GM19238 (cell line): ENCODE results near the gene ARL4D.
"Not testable (repeated sequence)": the region's sequence is repeated elsewhere in the genome, so short reads cannot be mapped to it uniquely, and the experiment has no call there.

Experiments used
- DNase-seq: peaks from one replicate; pipeline ENCODE4 v3.0.0; 2011; ENCODE audit warnings: low spot score; ENCODE audit not compliant: insufficient read length

The ARL4D gene

DNA sequence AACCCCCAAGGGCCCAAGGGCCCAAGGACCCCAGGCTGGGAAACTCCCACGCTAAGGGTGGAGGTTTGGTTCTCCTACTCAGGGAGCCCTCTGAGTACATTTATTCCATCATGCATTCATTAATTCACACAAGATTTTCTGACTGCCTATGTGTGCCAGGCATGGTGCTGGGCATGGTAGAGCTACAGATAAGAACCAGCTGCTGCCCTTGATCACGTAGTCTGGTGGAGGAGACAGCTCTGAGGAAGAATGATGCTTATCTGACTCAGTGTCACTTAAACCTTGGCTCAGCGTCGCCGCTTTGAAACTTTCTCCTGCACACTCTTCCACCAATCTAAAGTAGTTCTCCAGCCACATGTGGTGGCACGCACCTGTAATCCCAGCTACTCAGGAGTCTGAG is 3.6 kb upstream of the ARL4D start:
- DNase-seq, result no peak

DNA sequence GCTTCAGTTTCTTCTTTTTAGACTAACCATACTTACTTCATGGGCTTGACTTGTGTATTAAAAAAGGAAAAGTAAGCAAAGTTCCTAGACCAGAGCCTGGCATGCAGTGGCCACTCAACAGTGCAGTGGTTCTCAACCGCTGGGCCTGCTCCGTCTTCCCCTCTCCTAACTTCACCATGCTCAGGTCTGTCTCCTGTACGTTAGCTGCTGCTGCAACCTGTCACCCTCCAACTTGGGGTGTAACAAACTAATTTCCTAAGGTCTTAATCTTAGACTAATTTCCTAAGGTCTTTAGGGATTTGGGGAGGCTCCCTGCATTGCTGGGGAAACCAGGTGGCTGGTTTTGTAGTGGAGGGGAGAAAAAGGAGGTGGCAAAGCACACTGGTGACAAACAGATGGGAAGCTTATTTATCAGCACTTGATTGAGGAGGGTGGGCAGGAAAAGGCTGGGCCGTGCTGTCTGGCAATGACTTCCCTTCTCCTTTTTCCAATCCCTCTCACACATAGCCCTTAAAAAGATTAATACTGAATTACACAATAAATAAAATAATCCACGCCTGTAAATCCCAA is 2.2 kb upstream of the ARL4D start:
- no peak for DNase-seq

DNA sequence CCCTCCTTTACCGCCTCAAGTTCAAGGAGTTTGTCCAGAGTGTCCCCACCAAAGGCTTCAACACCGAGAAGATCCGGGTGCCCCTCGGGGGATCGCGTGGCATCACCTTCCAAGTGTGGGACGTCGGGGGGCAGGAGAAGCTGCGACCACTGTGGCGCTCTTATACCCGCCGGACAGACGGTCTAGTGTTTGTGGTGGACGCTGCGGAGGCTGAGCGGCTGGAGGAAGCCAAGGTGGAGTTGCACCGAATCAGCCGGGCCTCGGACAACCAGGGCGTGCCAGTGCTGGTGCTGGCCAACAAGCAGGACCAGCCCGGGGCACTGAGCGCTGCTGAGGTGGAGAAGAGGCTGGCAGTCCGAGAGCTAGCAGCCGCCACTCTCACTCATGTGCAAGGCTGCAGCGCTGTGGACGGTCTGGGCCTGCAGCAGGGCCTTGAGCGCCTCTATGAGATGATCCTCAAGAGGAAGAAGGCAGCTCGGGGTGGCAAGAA is 1.1 kb downstream of the ARL4D start:
- DNase-seq, result no peak

DNA sequence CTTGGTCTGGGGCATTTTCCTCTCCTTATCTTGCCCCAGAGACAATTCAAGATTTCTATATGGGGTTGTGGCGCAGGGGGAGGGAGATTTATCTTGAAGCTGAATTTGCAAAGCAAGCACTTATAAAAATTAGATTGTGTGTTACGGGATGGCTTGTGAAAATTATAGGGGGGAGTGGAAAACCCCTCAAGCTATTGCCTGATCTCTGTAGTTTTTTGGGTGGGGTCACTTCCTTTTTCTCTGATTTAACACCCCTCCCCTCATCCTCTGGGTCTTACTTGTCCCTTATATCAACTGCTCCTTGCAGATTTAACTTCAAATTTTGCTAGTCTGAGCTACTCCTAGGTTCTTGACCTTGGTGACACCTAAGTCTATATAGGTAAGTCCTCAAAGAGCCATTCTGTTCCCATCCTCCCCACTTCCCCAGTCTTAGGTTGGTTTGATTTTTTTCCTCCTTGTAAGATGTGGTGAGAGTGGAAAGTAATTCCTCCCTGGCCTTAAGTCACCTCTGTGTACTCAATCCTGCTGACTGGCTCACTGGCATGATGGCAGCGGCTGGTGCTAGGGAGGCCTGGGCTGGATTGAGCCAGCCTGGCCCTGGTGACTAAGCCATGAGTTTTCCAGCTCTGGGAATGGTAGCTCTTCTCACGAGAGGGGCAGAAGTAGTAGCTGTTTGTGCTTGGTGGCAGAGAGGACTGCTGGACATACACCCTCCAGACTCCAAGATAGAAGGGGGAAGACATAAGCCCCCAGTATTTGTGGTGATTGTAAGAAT is 2.3 kb downstream of the ARL4D start:
- no peak for DNase-seq

DNA sequence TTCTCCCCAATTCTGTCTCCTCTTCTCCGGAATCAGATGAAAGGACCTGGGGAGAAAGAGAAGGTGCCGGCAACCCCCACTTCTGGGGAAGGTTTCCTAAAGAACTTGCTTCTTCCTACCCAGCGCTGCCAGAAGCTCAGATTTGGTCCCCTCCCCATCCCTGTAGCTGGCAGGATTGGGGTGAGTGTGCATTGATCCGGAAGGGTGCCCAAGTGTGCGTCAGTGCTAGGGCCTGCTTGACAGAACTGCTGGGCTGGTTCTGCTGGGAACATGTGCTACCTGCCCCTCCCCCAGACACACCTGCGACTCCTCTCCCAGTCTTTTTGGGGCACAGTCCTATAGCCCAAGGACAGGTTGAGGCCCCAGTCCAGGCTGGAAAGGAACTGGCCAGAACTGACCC is 3.3 kb downstream of the ARL4D start:
- DNase-seq, result no peak

DNA sequence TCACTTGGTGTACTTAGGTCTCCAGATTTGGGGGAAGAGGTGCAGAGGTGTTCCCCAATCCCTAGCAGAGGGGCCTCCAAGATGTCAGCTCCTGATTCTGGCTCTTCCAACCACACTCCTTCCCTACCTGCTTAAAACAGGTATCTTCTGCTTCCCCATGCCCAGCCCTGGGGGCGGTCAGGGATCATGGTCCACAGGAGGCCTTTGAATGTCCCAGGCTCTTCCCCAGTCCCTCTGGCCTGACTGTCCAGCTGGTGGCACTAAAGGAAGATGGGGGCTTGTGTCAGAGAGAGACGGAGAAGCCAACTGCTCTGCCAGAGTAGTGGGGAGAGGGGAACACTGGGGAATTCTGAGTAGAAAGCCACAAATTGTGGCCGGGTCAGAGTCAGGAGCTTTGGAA is 3.8 kb downstream of the ARL4D start:
- no peak for DNase-seq

DNA sequence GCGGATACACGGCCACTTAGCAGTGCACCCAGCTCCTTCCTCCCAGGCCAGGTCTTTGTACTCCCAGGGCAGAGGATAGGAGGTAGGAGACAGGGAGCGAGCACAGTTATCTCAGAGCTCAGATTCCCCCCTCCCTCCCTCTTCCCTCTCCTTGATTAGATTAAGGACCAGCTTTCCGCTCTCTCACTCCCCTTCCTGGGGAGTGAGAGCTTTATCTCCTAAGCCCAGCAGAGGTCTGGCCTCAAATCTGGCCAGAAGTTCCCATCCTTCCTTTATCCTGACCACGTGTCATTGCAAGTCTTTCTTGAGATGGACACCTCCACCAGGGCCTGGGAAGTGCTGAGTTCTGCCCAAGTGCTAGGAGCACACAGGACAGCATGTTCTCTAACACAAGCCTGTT is 5.1 kb downstream of the ARL4D start:
- no peak for DNase-seq

DNA sequence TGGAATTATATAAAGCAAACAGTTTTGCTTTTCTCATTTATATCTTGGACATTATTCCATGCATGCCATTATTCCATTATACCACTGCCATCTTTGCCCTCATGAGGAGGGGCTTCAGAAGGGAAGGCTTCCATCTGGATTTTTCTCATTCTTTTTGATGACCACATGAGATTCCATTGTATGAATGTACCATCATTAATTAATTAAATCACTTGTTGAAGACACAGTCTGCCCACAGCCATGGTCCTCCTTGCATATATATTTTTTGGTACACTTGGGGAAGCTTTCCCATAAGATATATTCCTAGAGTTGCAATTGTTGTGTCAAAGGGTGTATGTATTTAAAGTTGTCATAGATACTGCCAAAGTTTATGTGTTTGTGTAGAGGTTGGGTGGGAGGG is 7.1 kb downstream of the ARL4D start:
- DNase-seq, result no peak

DNA sequence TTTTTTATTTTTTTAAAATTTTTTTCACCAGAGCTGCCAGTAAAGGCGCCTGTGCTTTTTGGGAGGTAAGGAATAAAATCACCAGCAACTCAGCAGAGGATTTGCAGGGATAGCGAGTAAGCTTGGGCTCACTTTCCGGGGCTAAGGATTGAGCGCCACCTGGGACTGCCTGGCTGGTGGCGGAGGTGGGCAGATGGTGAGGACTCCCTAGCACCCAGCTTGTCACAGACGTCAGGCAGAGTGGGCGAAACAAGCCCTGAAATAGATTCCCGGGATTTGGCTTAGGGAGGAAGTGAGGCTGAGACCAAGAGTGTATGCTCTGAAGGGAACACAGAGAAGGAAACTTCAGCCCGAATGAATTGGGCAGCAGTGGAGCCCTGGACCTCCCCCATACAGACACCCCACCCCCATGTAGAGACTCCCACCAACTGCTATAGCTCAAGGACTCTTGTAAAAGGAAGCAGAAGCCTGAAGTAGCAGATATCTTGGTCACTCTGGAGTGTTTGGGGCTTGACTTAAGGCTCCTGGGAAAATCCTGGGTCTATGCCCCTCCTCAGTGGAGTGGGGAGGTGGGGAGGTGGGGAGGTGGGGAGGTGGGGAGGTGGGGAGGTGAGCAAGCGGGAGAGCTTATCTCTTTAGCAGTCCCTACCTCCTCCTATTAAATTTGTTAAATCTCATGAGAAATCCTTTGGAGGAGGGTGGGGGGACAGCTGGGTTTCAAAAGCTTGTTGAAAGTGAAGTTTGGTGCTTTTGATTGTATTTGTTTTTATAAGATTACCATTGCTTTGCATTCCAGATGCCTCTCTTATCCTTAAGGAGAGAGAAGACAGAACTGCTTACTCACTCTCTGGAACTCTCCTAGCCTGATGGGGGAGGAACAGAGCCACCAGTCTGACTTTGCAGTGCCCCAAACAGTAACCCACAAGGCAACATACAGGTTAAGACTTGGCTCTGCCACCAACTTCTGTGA is 8.2 kb downstream of the ARL4D start:
- no peak for DNase-seq

DNA sequence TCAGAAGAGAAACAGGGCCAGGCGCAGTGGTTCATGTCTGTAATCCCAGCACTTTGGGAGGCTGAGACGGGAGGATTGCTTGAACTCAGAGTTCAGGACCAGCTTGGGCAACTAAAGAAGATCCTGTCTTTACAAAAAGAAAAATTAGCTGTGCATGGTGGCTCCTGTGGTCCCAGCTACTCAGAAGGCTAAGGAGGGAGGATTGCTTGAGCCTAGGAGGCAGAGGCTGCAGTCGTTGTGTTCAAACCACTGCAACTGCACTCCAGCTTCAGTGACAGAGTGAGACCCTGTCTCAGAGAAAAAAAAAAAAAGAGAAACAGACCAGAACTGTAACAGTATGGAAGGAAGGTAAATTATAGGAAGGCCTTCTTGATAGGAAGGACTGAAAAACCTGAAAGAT is 10.3 kb downstream of the ARL4D start:
- no peak for DNase-seq

DNA sequence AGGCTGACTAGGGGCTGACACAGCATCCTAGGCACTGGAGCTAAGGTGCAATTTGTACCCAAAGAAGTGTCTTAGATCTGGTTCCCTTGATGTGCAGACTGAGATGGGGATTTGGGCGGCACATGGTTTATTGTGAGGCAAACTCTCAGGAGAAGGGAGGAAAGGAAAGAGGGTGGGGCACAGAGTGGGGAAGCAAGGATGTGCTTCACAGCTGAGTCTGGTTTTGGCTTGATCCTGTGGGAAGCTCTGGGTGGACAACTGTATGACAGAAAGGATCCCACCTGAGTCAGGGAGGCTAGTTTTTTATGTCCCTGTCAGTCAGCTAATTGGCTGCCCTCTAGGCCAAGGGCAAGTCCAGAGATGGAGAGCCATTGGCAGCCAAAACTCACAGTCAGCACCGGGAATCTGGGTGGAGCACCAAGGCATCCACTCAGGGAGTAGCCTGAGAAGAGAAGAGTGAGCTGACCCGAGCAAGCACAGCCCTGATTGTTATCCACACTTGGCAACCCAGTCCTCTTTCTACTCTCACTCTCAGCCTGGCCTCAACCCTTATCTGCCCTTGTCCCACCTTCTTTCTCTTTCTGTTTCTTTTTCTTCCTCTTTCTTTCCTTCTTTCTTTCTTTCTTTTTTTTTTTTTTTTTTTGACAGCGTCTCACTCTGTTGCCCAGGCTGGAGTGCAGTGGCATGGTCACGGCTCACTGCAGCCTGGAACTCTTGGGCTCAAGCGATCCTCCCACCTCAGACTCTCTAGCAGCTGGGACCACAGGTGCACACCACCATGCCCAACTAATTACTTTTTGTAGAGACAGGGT is 12.0 kb downstream of the ARL4D start:
- no peak for DNase-seq

DNA sequence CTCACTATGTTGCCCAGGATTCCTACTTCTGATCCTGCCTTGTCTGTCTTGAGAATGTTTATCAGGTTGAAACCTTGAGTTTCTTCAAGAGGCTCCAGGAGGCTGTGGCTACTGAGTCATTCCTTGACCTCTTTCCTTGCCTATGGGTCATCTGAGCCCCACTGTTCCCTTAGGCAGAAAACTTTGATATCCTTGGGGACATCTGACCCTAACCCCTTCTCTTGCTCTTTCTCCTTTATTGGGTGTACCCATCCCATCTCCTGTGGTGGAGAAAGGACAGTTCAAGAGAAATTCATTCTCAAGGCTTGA is 12.5 kb downstream of the ARL4D start:
- DNase-seq, result no peak

DNA sequence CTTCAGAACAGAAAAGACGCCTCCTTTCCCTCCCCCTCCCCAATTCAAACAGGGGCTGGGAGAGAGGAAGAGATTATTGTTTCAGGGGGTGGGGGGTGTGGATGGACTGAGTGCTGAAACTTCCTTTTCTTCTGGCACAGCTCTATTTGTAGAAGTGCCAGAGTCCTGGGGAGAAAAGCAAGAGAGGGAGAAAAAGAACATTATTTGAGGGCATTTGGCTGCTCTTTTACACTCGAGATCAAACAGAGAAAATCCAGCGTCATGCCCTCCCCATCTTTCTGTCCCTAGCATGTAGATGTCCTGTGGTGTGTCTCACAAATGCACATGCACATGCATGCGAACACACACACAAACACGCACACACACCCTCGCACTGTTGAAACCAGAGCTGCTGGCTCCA is 13.0 kb downstream of the ARL4D start:
- no peak for DNase-seq

DNA sequence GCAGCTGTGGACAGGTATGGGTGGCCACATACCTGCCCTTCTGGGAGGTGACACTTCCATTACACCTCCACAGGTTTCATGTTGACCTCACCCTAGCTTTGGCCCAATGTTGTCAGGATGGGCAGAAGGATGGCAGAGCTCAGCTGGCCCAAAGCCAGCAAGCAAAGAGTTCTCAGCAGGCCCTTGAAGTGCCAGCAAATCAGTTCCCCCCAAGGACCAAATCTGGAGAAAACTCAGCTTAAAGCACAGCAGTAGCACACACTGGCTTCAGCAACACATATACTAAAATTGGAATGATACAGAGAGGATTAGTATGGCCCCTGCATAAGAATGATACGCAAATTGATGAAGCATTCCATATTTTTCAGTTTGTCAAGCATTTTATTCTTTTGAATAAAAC is 13.4 kb downstream of the ARL4D start:
- DNase-seq, result no peak

DNA sequence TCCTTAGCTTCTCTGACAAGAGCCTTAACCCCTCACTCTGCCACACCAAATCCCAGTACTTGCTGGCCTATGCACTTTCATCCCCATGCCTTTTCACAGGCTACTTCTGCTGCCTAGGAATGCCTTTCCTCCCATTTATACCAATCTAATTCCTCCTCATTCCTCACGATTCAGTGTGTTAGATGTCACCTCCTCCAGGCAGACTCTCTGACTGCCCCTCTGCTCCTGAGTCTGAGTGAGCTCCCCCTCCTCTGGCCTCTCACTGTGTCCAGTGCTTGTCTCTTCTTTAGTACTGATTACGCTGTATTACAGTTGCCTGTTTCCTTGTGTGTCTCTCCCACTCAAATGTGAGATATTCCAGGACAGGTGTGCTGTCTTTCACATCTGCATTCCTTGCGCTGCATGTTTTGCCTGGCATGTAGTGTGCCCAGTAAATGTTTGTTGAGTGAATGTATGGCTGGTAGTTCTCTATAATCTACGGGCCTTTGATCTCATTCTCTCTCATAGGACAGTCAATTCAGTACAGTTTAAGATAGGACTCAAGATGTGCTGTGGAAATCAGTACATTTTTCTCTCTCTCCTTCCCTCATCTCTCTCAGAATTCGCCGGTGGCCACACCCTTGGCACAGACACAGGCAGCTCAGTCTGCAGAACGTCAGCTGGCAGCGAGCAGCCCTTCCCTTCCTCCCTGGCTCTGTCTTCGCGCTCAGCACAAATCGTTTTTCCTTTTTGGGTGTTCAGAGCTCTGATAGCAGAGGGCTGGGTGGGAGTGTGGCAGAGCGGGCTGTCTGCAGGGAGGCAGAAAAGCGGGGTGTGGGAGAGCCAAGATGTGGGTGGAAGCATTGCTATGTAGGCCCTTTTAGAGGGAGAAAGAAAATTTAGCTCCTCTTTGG is 18.5 kb downstream of the ARL4D start:
- no peak for DNase-seq

DNA sequence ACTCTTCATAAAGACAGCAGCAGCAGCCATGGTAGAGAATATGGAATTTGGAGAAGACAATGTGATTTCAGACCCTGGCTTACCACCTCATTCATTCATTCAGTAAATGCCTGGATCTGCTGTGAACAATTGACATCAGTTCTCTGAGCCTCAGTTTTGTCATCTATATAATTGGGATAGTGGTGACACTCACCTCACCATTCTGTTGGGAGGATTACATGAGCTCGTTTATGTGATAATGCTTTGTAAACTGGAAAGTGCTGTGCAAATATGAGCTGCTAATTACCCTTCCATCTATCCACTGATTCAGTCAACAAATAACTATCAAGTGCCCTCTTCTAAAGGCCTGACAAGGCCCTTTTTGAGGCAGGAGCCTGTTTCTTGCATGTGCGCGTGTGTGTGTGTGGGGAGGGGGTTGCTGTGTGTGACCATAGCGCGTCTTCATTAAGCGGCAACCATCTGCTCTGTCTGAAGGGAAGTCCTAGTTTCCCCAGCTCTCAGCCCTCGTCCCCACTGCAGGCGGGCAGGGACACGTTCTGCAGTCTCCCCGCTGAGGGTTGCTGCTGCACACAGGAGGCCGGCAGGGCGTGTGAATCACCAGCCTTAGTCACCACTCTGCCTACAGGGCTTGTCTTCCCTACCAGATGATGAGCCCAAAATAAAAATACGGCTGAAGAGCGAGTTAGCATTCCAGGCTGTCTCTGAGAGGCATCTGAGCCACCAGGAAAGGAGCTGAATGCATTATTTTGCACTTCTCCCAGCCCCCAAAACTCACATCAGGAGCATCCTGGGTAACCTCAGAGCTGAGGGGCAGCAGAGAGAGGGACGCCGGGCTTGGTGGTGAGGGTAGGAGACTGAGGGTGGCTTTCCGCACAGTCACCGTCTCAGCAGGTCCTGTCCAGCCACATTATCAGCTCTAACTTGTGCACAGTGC is 19.9 kb downstream of the ARL4D start:
- DNase-seq, result no peak

DNA sequence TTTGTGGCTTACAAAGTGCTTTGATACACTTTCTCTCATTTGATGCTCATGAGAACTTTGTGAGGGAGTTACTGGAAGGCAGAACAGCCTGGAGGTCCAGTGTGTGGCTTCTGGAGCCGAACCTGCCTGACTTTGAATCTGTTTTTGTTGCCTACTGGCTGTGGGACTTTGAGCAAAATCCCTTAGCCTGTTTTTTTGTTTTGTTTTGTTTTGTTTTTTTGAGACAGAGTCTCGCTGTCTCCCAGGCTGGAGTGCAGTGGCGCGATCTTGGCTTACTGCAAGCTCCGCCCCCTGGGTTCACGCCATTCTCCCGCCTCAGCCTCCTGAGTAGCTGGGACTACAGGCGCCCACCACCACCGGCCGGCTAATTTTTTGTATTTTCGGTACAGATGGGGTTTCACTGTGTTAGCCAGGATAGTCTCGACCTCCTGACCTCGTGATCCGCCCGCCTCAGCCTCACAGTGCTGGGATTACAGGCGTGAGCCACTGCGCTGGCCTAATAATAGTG is 20.6 kb downstream of the ARL4D start:
- not testable (repeated sequence) for DNase-seq

DNA sequence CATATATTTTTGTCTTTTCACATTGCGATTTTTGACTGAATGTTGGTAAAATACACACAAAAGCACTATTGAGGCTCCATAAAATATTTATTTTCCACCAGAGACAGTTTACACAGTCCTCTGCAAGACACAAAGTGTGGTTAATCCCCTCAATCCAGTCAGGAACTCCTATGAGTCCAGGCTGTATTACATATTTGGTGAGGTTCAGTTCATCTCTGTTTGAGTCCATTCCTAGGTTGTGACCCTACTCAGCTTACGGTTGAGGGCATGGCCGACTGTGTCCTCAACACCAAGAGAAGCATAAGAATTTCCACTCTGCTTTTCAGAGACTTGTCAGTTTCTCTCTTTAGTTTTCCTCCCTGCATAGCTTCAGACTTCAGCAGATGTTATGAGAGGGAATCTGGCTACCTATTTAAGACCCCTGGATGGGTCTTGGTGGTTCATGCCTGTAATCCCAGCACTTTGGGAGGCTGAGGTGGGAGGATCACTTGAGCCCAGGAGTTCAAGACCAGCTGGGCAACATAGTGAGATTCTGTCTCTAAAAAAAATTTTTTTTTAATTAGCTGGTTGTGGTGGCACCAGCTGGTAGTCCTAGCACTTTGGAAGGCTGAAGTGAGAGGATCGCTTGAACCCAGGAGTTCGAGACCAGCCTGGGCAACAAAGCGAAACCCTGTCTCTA is 25.1 kb downstream of the ARL4D start:
- no peak for DNase-seq
